Fibroblast of the aortic adventitia (primary cell): ENCODE data around the gene PSME3. TPM values are rescaled to one million over a fixed set of nuclear protein-coding genes. Genes with fewer than 3 reads are reported as not detected.

Experiments
- DNase-seq: peaks from one replicate; pipeline ENCODE4 v3.0.0-alpha.2; 2010; ENCODE audit warnings: low read depth
- H3K4me3 ChIP-seq: 2 replicates; pipeline ENCODE4 v1.5.1; 2011; ENCODE audit warnings: low read depth, mild to moderate bottlenecking, control low read depth, low read length, moderate library complexity
- CTCF ChIP-seq: IDR thresholded peaks from 2 replicates; pipeline ENCODE4 v1.5.1; 2011; ENCODE audit warnings: mild to moderate bottlenecking, low read length, control low read depth, inconsistent platforms; ENCODE audit not compliant: insufficient read depth
- total RNA-seq: library from RNA; depleted of rRNA; stranded (reverse); fragments of >200 nt; gene quantifications from 2 replicates; pipeline ENCODE4 v1.2.3, GENCODE V29; 2012; ENCODE audit warnings: low replicate concordance

PSME3 gene
- 86.3 and 101 TPM in 2 replicates for total RNA-seq

- H3K4me3 ChIP-seq, result peak within 1 kb of the TSS; percentile 97
- TF ChIP-seq CTCF, result no peak
- peak; percentile 85 for DNase-seq
Measured at GRCh38 chr17:42832934-42833766, at the start of gene PSME3. Gene PSME3, plus strand, starts transcription at chr17:42833397. Its CDS starts 235 bp downstream, at chr17:42833632.

GRCh38 chr17:42783791-42784138 is 49.4 kb upstream of the PSME3 start:
- H3K4me3 ChIP-seq, result no peak overlapping the region
- no peak for TF ChIP-seq CTCF
- DNase-seq, result no peak

- DNase-seq, result no peak
- no peak for TF ChIP-seq CTCF
- no peak overlapping the region for H3K4me3 ChIP-seq
Measured at GRCh38 chr17:42784409-42784808, 48.8 kb upstream of the PSME3 start.

- TF ChIP-seq CTCF, result no peak
- H3K4me3 ChIP-seq, result no peak overlapping the region
- DNase-seq, result no peak
Measured at GRCh38 chr17:42784811-42785592, 48.2 kb upstream of the PSME3 start.

- no peak for TF ChIP-seq CTCF
- H3K4me3 ChIP-seq, result no peak overlapping the region
- no peak for DNase-seq
Measured at GRCh38 chr17:42787266-42787665, 45.9 kb upstream of the PSME3 start.

GRCh38 chr17:42791948-42792347 is 41.2 kb upstream of the PSME3 start:
- no peak for DNase-seq
- no peak overlapping the region for H3K4me3 ChIP-seq
- TF ChIP-seq CTCF, result no peak
